Measurements from ENCODE around the gene CCDC9B. TPM values are rescaled to one million over a fixed set of nuclear protein-coding genes. Genes with fewer than 3 reads are reported as not detected.

CCDC9B gene
- total and polyA plus RNA-seq, 2 experiments from 2014 or later, result 8.2 to 14.6 TPM

DNA sequence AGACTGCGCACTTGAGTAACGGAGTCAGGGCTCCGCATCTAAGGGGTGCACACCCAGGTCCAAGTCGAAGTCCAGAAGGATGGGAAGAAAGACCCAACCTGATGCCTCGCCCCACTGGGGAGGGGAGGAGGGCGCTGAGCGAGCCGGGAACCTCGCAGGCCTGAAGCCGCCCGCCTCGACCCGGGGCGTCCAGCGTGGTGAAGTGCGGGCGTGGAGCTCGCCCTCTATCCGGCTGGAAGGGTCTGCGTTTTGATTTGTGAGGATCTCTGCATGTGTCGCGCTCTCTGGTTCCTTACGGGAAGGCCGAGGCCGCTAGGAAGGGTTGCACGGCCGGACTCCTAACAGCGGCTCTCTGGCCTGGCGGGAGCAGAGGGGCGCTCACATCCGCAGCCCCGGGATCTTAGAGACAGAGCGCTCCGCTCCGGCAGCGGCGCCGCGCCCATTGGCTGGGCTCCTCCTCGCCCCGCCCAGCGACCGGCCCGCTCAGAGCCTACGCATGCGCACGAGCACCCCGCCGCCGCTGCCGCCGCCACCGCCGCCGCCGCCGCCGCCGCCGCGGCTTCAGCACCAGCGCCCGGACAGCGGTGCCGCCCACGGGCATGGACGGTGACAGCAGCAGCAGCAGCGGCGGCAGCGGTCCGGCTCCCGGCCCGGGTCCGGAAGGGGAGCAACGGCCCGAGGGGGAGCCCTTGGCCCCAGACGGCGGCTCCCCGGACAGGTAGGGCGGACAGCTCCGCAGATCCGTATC is 17.2 kb upstream of the CCDC9B start, which contains the start of gene DISP2:
DISP2 (plus strand) TSS at position 497 of the 748 bp plus-strand sequence; CDS start at position 600, 103 bp downstream.
- Histone ChIP-seq H3K27me3 (peaks cover 11% of the 10 kb centered on the region), H3K36me3 (no peaks in the 10 kb centered on the region), H3K27ac (no peak within 1 kb of the TSS), H3K9me3 (ENCODE audit: low read depth) (no peaks in the 10 kb centered on the region), H3K4me1 (ENCODE audit: low read depth) (peaks cover 4% of the 10 kb centered on the region), H3K4me3 (peak within 1 kb of the TSS; percentile 36)
- TF ChIP-seq, protein P1, sequence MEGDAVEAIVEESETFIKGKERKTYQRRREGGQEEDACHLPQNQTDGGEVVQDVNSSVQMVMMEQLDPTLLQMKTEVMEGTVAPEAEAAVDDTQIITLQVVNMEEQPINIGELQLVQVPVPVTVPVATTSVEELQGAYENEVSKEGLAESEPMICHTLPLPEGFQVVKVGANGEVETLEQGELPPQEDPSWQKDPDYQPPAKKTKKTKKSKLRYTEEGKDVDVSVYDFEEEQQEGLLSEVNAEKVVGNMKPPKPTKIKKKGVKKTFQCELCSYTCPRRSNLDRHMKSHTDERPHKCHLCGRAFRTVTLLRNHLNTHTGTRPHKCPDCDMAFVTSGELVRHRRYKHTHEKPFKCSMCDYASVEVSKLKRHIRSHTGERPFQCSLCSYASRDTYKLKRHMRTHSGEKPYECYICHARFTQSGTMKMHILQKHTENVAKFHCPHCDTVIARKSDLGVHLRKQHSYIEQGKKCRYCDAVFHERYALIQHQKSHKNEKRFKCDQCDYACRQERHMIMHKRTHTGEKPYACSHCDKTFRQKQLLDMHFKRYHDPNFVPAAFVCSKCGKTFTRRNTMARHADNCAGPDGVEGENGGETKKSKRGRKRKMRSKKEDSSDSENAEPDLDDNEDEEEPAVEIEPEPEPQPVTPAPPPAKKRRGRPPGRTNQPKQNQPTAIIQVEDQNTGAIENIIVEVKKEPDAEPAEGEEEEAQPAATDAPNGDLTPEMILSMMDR (IDR thresholded peaks at IDR 0.05; ENCODE audit: low read depth, low read length), result no peak
- peak; percentile 86 to 95 for DNase-seq (ENCODE audit: low read depth in 1 of 2, low spot score in 1 of 2)

DNA sequence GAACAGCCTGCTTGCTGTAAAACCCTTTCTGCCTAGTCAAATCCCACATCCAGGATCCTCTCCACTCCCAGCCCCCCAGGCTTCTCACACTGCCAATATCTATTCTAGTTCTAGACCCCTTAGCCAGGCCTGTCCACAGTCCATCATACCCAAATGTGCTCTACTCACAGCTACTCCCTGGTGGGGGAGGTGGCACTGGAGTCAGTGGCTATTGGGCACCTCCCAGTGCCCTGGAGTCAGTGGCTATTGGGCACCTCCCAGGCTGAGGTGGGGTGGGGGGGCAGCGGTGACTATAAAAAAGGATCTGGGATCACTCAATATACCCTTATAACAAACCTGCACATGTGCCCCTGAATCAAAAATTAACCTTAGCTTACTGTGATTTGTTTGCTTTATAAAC is 16.5 kb upstream of the CCDC9B start:
- H3K4me1 ChIP-seq (ENCODE audit: low read depth), result peaks cover 4% of the 10 kb centered on the region
- H3K4me3 ChIP-seq, result no peak overlapping the region
- no peaks in the 10 kb centered on the region for H3K36me3 ChIP-seq
- no peaks in the 10 kb centered on the region for H3K9me3 ChIP-seq (ENCODE audit: low read depth)
- DNase-seq (ENCODE audit: low read depth in 1 of 2, low spot score in 1 of 2), result no peak
- H3K27me3 ChIP-seq, result peaks cover 9% of the 10 kb centered on the region
- H3K27ac ChIP-seq, result no peak overlapping the region
- TF ChIP-seq, protein P1 (IDR thresholded peaks at IDR 0.05; ENCODE audit: low read depth, low read length), result no peak

DNA sequence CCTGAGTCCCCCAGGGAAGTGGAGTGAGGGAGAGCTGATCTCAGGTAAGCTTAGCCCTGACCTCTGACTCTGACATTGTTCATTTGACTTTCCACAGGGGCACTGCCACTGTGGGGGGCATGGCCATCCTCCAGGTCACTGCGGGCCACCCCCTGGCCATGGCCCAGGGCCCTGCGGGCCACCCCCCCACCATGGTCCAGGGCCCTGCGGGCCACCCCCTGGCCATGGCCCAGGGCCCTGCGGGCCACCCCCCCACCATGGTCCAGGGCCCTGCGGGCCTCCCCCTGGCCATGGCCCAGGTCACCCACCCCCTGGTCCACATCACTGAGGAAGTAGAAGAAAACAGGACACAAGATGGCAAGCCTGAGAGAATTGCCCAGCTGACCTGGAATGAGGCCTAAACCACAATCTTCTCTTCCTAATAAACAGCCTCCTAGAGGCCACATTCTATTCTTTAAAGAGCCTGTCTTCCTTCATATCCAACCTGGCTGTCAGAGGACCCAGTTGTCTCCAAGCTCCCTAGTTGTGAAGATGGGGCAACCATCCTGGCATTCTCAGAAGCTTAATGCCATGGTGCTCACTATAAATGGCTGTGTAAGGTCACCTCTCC is 15.3 kb upstream of the CCDC9B start:
- no peak overlapping the region for H3K4me3 ChIP-seq
- TF ChIP-seq, protein P1 (IDR thresholded peaks at IDR 0.05; ENCODE audit: low read depth, low read length), result no peak
- no peaks in the 10 kb centered on the region for H3K36me3 ChIP-seq
- H3K4me1 ChIP-seq (ENCODE audit: low read depth), result peaks cover 4% of the 10 kb centered on the region
- H3K27ac ChIP-seq, result no peak overlapping the region
- H3K9me3 ChIP-seq (ENCODE audit: low read depth), result no peaks in the 10 kb centered on the region
- peak in 1 of 2 donors; percentile 40 for DNase-seq (ENCODE audit: low read depth in 1 of 2, low spot score in 1 of 2)
- peaks cover 2% of the 10 kb centered on the region for H3K27me3 ChIP-seq

DNA sequence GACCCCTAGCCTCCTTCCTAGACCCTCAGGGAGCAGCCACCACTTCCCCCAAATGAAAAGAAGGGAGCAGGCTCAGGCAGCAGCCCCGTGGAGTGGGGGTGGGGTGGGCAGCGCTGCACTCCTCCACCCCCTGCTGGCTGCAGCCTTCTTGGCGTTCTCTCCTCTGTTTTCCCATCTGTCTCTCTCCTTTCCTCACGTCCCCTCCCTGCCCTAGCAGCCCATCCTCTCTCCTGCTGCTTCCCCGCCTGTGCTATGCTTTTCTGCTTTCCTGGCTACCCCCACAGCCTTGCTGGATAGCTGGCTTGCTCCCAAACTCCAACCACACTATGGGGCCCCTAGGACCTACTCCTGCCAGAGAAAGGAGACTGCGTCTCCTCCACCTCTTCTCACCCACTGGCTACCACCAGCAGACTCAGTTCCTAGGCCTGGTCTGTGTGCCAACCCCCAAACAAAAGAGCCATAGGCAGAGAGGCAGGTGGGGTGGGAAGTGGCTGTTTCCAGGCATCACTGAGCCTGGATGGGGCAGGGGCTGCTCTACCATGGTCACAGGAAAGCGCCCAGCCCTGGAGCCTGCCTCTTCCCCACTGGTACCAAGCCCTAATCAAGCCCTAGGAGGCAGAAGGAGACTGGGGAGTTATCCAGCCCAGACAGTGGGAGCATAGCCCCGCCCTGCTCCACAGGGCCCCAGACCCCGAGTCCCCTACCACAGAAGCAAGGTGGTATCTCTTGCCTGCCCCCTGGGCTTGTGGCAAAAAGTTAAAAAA is 13.9 kb upstream of the CCDC9B start:
- Histone ChIP-seq H3K27ac (no peak overlapping the region), H3K9me3 (ENCODE audit: low read depth) (no peaks in the 10 kb centered on the region), H3K4me3 (no peak overlapping the region), H3K27me3 (peaks cover 2% of the 10 kb centered on the region), H3K36me3 (no peaks in the 10 kb centered on the region), H3K4me1 (ENCODE audit: low read depth) (peaks cover 4% of the 10 kb centered on the region)
- TF ChIP-seq, protein P1 (IDR thresholded peaks at IDR 0.05; ENCODE audit: low read depth, low read length), result peak; percentile 76
- DNase-seq (ENCODE audit: low read depth in 1 of 2, low spot score in 1 of 2), result peak; percentile 56 to 87

DNA sequence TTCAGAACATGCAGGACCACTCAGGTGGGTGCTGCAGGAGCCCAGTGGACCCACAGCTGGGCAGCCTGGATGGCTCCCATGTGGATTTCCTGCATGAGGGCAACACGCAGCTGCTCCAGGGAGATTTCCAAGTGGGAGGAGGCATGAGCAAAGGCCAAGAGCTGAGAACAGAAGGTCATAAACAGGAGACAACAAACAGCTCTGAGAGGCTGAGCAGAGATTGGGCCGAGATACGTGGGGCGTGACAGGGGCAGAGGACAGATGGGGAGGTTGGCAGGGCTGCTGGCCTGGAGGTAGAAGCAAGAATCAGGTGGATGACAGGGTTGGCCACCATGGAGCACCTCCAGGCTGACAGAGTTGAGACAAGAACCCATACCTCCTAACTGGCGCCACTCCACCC is 13.0 kb upstream of the CCDC9B start:
- Histone ChIP-seq H3K27me3 (no peaks in the 10 kb centered on the region), H3K36me3 (no peaks in the 10 kb centered on the region), H3K4me1 (ENCODE audit: low read depth) (peaks cover 4% of the 10 kb centered on the region), H3K4me3 (no peak overlapping the region), H3K9me3 (ENCODE audit: low read depth) (no peaks in the 10 kb centered on the region), H3K27ac (no peak overlapping the region)
- TF ChIP-seq, protein P1 (IDR thresholded peaks at IDR 0.05; ENCODE audit: low read depth, low read length), result no peak
- DNase-seq (ENCODE audit: low read depth in 1 of 2, low spot score in 1 of 2), result no peak

Measured in cardiac muscle cell (in vitro differentiated cells and primary cell).